MCF 10A (cell line): ENCODE data around the gene SCAF11. TPM values are rescaled to one million over a fixed set of nuclear protein-coding genes. Genes with fewer than 3 reads are reported as not detected.
A peak's percentile ranks its signal among the peaks of the same experiment; 100 is the strongest.

ENCODE experiments used
- BruUV-seq: library from RNA; stranded (reverse); fragments of 400-500 nt; replicated peaks from 2 replicates; lab custom pipeline; 2021; lab: Mats Ljungman, UMichigan
- CTCF ChIA-PET: fragments of 300-600 bp; sonication (Branson Sonifier 250); formaldehyde crosslinking; extraction: SDS; loops from one replicate; lab custom pipeline; 2021; ENCODE audit warnings: antibody characterized with exemption, inconsistent platforms; lab: Yijun Ruan, JAX
- POLR2A ChIA-PET: fragments of 300-600, 350-650 bp; sonication (Branson Sonifier 250); formaldehyde crosslinking; extraction: SDS; loops from one replicate; lab custom pipeline; 2020; ENCODE audit warnings: antibody characterized with exemption, inconsistent platforms; lab: Yijun Ruan, JAX
- DNase-seq: peaks from one replicate; pipeline ENCODE4 v3.0.0-alpha.2; 2018; ENCODE audit not compliant: unreplicated experiment
- H3K27ac Mint-ChIP-seq: one replicate; pipeline ENCODE4 v1.8.0; 2022; ENCODE audit warnings: mild to moderate bottlenecking, low read depth, mixed read lengths; ENCODE audit not compliant: unreplicated experiment
- H3K27me3 Mint-ChIP-seq: one replicate; pipeline ENCODE4 v1.8.0; 2022; ENCODE audit warnings: mixed read lengths; ENCODE audit not compliant: insufficient read depth, unreplicated experiment
- H3K36me3 Mint-ChIP-seq: one replicate; pipeline ENCODE4 v1.8.0; 2022; ENCODE audit warnings: mild to moderate bottlenecking, moderate library complexity, mixed read lengths; ENCODE audit not compliant: insufficient read depth, unreplicated experiment
- H3K4me1 Mint-ChIP-seq: one replicate; pipeline ENCODE4 v1.8.0; 2022; ENCODE audit warnings: mixed read lengths; ENCODE audit not compliant: insufficient read depth, unreplicated experiment
- H3K4me3 Mint-ChIP-seq: one replicate; pipeline ENCODE4 v1.8.0; 2022; ENCODE audit warnings: mild to moderate bottlenecking, moderate library complexity, mixed read lengths; ENCODE audit not compliant: unreplicated experiment
- H3K9me3 Mint-ChIP-seq: one replicate; pipeline ENCODE4 v1.8.0; 2022; ENCODE audit warnings: mixed read lengths; ENCODE audit not compliant: unreplicated experiment
- intact Hi-C: fragments of 100-400 bp; cut with micrococcal nuclease; formaldehyde crosslinking; loops from 2 replicates; pipeline ENCODE4 v1.14.1; 2022
- total RNA-seq: library from RNA; stranded (reverse); gene quantifications from 2 replicates; pipeline ENCODE4 v1.2.3, GENCODE V29; 2022
- TF ChIP-seq, protein P1 (sequence below): fragments of 200-600 bp; IDR thresholded peaks from one replicate; pipeline ENCODE4 v1.8.0; 2022; ENCODE audit warnings: antibody characterized with exemption, mild to moderate bottlenecking; ENCODE audit not compliant: unreplicated experiment

The SCAF11 gene
- total RNA-seq, 1 experiment from 2014 or later = 107 TPM

GRCh38 chr12:45974171-45974719 is 16.1 kb downstream of the SCAF11 start:
- no TSS peak for BruUV-seq
- intact Hi-C loops = no loop called here
- H3K36me3 Mint-ChIP-seq = peaks cover 15% of the 10 kb centered on the region
- TF ChIP-seq, protein P1, sequence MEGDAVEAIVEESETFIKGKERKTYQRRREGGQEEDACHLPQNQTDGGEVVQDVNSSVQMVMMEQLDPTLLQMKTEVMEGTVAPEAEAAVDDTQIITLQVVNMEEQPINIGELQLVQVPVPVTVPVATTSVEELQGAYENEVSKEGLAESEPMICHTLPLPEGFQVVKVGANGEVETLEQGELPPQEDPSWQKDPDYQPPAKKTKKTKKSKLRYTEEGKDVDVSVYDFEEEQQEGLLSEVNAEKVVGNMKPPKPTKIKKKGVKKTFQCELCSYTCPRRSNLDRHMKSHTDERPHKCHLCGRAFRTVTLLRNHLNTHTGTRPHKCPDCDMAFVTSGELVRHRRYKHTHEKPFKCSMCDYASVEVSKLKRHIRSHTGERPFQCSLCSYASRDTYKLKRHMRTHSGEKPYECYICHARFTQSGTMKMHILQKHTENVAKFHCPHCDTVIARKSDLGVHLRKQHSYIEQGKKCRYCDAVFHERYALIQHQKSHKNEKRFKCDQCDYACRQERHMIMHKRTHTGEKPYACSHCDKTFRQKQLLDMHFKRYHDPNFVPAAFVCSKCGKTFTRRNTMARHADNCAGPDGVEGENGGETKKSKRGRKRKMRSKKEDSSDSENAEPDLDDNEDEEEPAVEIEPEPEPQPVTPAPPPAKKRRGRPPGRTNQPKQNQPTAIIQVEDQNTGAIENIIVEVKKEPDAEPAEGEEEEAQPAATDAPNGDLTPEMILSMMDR = no peak
- H3K9me3 Mint-ChIP-seq = no peaks in the 10 kb centered on the region
- no peak for DNase-seq
- H3K27ac Mint-ChIP-seq = no peak overlapping the region
- ChIA-PET CTCF (no interaction called here), POLR2A (no interaction called here)
- peaks cover 38% of the 10 kb centered on the region for H3K4me1 Mint-ChIP-seq
- no peaks in the 10 kb centered on the region for H3K27me3 Mint-ChIP-seq
- no peak overlapping the region for H3K4me3 Mint-ChIP-seq

DNA sequence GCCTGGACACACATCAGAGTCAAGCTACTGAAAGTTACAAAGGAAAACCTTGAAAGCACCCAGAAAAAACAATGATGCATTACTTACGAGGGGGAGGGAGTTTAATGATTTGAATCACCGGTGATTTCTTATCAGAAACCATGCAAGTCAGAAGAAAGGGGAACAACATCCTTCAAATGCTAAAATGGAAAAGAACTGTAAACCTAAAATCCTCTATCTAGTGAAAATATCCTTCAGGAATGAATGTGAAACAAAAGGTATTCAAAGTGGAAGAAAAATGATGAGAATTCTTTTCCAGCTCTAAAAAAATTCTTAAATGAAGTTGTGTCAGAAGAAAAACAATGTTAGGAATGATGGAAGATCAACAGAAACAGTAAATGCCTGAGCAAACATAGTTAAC is 16.8 kb downstream of the SCAF11 start:
- ChIA-PET POLR2A (interaction anchor here (0.6 kb wide), 1 partner anchor 16 kb away, joined by 4 read pairs; no protein-coding TSS in a partner anchor), CTCF (no interaction called here)
- H3K4me3 Mint-ChIP-seq = no peak overlapping the region
- H3K9me3 Mint-ChIP-seq = no peaks in the 10 kb centered on the region
- DNase-seq = no peak
- no peak overlapping the region for H3K27ac Mint-ChIP-seq
- H3K36me3 Mint-ChIP-seq = peaks cover 15% of the 10 kb centered on the region
- intact Hi-C loops = no loop called here
- H3K4me1 Mint-ChIP-seq = peaks cover 40% of the 10 kb centered on the region
- H3K27me3 Mint-ChIP-seq = no peaks in the 10 kb centered on the region
- BruUV-seq = no TSS peak
- TF ChIP-seq, protein P1 = no peak

GRCh38 chr12:45970391-45970790 is 20.0 kb downstream of the SCAF11 start:
- CTCF ChIA-PET = interaction anchor here (1.2 kb wide), 1 partner anchor 33 kb away, joined by 3 read pairs; no protein-coding TSS in a partner anchor

DNA sequence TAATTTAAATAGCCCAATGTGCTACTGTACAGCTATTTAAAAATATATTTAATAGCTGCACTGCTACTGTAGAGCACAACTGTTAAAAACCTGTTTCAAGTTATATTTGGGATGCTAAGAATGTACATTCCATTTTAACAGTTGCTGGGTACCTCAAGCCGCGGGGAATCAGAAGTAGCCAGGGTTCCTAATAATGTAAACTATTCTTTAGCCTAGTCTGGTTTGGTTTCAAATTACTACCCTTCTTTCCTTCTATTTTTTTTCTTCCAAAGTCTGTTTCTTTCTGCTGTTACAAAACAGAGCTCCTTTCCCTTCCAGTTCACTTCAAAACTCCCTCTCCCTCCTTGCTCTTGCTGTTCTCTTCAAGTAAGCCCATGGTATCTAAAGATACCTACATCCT is 21.3 kb downstream of the SCAF11 start:
- ChIA-PET POLR2A (no interaction called here), CTCF (interaction anchor here (0.6 to 1.4 kb wide), 3 partner anchors 16 to 1015 kb away, joined by 3 read pairs; partner anchors contain the start of gene SCAF11)
- no peaks in the 10 kb centered on the region for H3K9me3 Mint-ChIP-seq
- H3K4me3 Mint-ChIP-seq = no peak overlapping the region
- no TSS peak for BruUV-seq
- intact Hi-C loops = no loop called here
- H3K4me1 Mint-ChIP-seq = peaks cover 31% of the 10 kb centered on the region
- DNase-seq = no peak
- TF ChIP-seq, protein P1 = no peak
- H3K27ac Mint-ChIP-seq = peak overlapping the region; percentile 17
- no peaks in the 10 kb centered on the region for H3K27me3 Mint-ChIP-seq
- peaks cover 20% of the 10 kb centered on the region for H3K36me3 Mint-ChIP-seq

More at GRCh38 chr12:45970391-45970790, 20.0 kb downstream of the SCAF11 start:
- DNase-seq = no peak
- POLR2A ChIA-PET = no interaction called here
- no TSS peak for BruUV-seq
- Mint-ChIP-seq H3K27me3 (no peaks in the 10 kb centered on the region), H3K9me3 (no peaks in the 10 kb centered on the region), H3K36me3 (peaks cover 15% of the 10 kb centered on the region), H3K4me1 (peaks cover 33% of the 10 kb centered on the region), H3K4me3 (no peak overlapping the region), H3K27ac (no peak overlapping the region)
- intact Hi-C loops = no loop called here
- TF ChIP-seq, protein P1 = no peak
